ENCODE results near the gene PTPRT. TPM values are rescaled to one million over a fixed set of nuclear protein-coding genes. Genes with fewer than 3 reads are reported as not detected.

PTPRT gene
- polyA plus RNA-seq, 1 experiment: not detected

DNA sequence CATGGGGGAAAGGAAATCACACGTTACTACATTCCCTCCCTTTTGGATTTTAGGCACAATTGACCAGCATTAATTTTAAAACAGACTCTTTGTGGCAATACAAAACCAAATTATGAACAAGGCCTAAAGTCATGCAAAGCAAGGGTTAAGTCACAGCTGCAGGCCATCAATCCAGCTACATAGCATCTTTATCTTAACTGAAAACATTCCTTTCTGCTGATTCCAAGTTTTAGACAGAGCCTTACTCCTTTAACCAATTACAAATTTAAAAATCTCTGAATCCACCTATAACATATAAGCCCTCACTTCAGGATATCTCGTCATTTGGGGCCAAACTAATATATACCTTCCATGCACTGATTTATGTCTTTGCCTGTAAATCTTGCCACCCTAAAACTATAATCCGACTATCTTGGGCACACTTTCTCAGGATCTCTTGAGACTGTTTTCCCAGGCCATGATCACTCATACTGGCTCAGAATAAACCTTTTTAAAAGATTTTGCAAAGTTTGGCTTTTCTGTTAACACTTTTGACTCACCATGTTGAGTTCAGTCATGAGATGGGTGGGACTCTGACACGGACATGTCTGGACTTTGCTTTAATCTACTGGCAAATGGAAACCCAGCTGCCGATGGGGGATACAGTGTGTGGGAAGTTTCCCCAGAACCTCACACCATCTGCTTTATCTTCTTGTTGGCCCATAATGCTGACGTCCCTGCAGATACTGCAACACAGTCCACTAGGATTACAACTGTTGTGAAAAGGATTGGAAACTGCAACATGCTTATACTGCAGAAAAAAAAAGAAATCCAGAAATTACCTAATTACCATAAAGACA is 757.0 kb downstream of the PTPRT start:
- Histone ChIP-seq H3K4me3 (ENCODE audit: low read depth, low read length) (no peak overlapping the region), H3K36me3 (ENCODE audit: control insufficient read depth, insufficient read depth, low read length) (no peaks in the 10 kb centered on the region), H3K27me3 (ENCODE audit: control insufficient read depth, insufficient read depth, low read length) (no peaks in the 10 kb centered on the region)
- CTCF ChIA-PET: no interaction called here
- TF ChIP-seq, protein P1, sequence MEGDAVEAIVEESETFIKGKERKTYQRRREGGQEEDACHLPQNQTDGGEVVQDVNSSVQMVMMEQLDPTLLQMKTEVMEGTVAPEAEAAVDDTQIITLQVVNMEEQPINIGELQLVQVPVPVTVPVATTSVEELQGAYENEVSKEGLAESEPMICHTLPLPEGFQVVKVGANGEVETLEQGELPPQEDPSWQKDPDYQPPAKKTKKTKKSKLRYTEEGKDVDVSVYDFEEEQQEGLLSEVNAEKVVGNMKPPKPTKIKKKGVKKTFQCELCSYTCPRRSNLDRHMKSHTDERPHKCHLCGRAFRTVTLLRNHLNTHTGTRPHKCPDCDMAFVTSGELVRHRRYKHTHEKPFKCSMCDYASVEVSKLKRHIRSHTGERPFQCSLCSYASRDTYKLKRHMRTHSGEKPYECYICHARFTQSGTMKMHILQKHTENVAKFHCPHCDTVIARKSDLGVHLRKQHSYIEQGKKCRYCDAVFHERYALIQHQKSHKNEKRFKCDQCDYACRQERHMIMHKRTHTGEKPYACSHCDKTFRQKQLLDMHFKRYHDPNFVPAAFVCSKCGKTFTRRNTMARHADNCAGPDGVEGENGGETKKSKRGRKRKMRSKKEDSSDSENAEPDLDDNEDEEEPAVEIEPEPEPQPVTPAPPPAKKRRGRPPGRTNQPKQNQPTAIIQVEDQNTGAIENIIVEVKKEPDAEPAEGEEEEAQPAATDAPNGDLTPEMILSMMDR (IDR thresholded peaks at IDR 0.05; ENCODE audit: insufficient read depth, low read depth, low read length): no peak
- POLR2A ChIA-PET: no interaction called here
- no peak for DNase-seq (ENCODE audit: low read depth)

GRCh38 chr20:42430598-42430997 is 759.1 kb downstream of the PTPRT start:
- Histone ChIP-seq H3K4me3 (ENCODE audit: low read depth, low read length) (no peak overlapping the region), H3K36me3 (ENCODE audit: control insufficient read depth, insufficient read depth, low read length) (no peaks in the 10 kb centered on the region), H3K27me3 (ENCODE audit: control insufficient read depth, insufficient read depth, low read length) (no peaks in the 10 kb centered on the region)
- no peak for DNase-seq (ENCODE audit: low read depth)
- POLR2A ChIA-PET: no interaction called here
- CTCF ChIA-PET: no interaction called here
- TF ChIP-seq, protein P1 (IDR thresholded peaks at IDR 0.05; ENCODE audit: insufficient read depth, low read depth, low read length): no peak

GRCh38 chr20:42429761-42430458 is 759.8 kb downstream of the PTPRT start:
- Histone ChIP-seq H3K27me3 (ENCODE audit: control insufficient read depth, insufficient read depth, low read length) (no peaks in the 10 kb centered on the region), H3K4me3 (ENCODE audit: low read depth, low read length) (no peak overlapping the region), H3K36me3 (ENCODE audit: control insufficient read depth, insufficient read depth, low read length) (no peaks in the 10 kb centered on the region)
- TF ChIP-seq, protein P1 (IDR thresholded peaks at IDR 0.05; ENCODE audit: insufficient read depth, low read depth, low read length): no peak
- CTCF ChIA-PET: no interaction called here
- no peak for DNase-seq (ENCODE audit: low read depth)
- POLR2A ChIA-PET: no interaction called here

GRCh38 chr20:42419814-42420532 is 769.7 kb downstream of the PTPRT start:
- no peak overlapping the region for H3K4me3 ChIP-seq (ENCODE audit: low read depth, low read length)
- TF ChIP-seq, protein P1 (IDR thresholded peaks at IDR 0.05; ENCODE audit: insufficient read depth, low read depth, low read length): no peak
- ChIA-PET POLR2A (no interaction called here), CTCF (no interaction called here)
- H3K36me3 ChIP-seq (ENCODE audit: control insufficient read depth, insufficient read depth, low read length): no peaks in the 10 kb centered on the region
- DNase-seq (ENCODE audit: low read depth): no peak
- no peaks in the 10 kb centered on the region for H3K27me3 ChIP-seq (ENCODE audit: control insufficient read depth, insufficient read depth, low read length)

GRCh38 chr20:42406826-42407225 is 782.9 kb downstream of the PTPRT start:
- no peak for DNase-seq (ENCODE audit: low read depth)
- H3K4me3 ChIP-seq (ENCODE audit: low read depth, low read length): no peak overlapping the region
- no peaks in the 10 kb centered on the region for H3K27me3 ChIP-seq (ENCODE audit: control insufficient read depth, insufficient read depth, low read length)
- POLR2A ChIA-PET: no interaction called here
- CTCF ChIA-PET: no interaction called here
- TF ChIP-seq, protein P1 (IDR thresholded peaks at IDR 0.05; ENCODE audit: insufficient read depth, low read depth, low read length): no peak
- H3K36me3 ChIP-seq (ENCODE audit: control insufficient read depth, insufficient read depth, low read length): no peaks in the 10 kb centered on the region

All from BJ (cell line).